HG02884 (cell line): ENCODE measurements around the gene IFRD2.
"Not testable (repeated sequence)": the region's sequence is repeated elsewhere in the genome, so short reads cannot be mapped to it uniquely, and the experiment has no call there.

Experiments
- ATAC-seq: cut with Tn5 transposase; IDR thresholded peaks from one replicate; pipeline ENCODE4 v1.9.1; 2021; ENCODE audit warnings: mild to moderate bottlenecking, moderate library complexity; ENCODE audit not compliant: unreplicated experiment

IFRD2 gene

DNA sequence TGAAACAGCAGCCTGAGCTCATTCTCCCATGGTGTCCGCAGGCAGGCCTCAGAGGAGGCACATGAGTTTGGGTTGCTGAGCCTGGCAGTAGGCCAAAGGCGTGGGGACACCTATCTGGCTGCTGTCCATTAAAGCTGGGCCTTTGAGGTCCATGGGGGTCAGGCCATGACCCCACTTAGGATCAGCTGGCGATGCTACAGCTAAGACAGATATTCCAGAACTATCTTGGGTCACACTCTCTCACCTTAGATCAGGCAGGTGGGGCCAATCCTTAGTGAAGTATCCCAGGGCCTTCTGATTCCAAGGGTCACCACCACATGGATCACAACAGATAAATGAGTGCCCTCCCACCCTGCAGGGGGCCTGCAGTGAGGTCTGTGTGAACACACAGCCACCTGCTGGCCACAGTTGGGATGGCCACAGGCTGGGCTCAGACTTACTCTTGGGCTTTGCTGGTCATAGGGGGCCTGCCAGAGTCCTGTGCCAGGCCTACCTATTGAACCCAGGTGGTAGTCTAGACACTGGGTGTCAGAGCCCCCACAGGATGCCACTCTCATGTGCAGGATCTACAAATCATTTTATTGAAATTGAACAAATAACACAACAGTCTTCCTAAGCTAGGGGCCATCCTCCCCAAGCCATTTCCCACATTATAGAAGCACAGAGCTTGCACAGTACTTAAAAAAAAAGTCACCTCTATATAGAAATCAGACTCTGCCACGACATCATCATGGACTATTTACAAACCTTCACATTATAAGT, 32.3 kb upstream of the IFRD2 start:
- ATAC-seq, result no peak

DNA sequence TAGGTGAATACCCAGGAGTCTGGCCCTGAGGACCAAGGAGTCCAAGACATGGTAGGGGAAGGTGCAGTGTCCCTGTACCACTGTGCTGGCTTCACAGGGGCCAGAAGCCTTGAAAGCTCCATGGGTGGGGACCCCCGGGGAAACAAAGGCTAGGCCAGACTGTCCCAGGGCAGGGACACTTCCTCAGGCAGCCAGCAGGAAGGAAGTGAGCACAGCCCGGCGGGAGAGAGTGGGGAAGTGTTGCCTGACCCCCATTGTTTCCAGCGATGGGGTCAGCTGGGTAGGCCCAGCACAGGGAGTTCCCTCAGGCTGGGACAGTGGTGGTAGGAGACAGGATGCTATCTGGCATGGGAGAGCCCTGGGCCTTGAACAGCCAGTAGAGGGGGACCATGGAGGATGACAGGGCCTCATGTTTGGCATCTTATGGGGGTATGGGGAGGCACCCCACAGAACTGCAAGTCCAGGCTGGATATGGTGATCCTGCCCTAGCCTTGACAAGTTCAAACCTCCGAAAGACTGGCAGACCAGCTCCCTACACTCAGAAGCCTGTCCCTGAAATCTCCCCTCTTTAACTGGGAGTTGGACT, 31.5 kb upstream of the IFRD2 start:
- no peak for ATAC-seq

DNA sequence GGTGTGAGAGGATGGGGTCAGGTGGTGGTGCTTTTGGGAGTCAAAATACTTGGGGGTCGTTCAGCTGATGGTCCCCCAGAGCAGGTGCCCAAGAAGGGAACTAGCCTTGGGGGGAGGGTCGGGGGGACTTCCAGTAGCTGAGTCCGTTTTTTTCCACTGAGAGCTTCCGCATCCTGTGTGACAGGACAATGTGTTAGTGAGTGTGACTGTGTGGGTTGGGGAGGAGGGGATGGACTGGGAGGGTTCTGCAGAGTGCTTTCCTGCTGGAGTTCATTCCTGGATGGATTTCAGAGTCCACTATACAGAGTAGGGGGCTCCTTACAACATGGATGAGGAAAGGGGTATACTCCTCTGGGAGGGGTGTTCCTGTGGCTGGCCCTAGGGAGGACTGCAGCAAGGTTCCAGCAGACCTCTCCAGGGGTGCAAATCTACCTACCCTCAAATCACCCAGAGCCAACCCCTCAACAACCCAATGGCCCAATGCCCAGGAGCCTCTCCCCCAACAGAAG, 30.9 kb upstream of the IFRD2 start:
- no peak for ATAC-seq

DNA sequence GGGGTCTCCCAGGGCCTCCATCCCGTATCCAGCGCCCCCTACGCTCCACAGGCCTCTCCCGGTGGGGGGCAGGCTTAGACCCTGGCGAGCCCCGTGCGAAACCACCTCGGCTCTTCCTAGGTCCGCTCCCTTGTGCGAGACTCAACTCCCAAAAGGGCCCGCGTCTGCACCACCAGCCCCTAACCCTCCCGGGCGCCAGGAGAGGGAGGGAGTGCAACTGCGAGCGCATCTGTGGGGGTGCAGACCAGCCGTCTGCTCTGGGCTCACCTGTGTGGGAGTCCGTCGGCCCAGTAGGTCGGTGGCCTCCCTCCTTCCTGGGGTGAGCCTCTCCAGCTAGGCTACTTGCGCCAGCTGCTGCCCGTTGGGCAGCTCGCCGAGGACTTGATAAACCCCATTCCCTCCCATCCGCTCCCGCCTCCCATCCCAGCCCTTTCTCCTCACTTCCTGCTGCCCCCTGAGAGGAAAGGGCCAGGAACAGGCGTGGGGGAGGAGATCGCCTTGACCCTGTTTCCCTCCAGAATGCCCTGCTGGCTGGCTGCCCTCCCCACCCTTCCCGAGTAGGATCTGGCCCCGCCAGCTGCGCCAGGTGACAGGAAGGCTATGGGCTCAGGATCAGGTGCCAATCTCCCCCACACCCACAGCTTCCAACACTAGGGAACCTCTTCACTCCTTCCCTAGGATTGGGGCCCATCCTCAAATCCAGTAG, 30.3 kb upstream of the IFRD2 start, which contains the start of gene HYAL2:
Gene HYAL2, minus strand, starts transcription at position 360 of the 706 bp plus-strand sequence. CDS start 2,256 bp downstream, outside the sequence.
- ATAC-seq, result no peak

DNA sequence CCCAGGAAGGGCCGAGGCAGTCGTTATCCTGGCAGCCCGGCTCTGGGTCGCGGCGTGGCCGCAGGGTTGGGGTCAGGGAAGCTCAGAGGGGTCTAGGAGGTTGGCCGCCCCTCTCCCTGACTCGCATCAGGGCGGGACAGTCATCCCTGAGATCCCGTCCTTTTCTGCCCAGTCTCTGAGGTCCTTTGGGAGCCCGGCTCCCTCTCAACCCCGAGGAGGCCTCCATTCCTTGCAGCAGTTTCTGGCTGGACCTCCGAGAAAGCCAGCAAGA, 29.8 kb upstream of the IFRD2 start:
- ATAC-seq, result no peak

DNA sequence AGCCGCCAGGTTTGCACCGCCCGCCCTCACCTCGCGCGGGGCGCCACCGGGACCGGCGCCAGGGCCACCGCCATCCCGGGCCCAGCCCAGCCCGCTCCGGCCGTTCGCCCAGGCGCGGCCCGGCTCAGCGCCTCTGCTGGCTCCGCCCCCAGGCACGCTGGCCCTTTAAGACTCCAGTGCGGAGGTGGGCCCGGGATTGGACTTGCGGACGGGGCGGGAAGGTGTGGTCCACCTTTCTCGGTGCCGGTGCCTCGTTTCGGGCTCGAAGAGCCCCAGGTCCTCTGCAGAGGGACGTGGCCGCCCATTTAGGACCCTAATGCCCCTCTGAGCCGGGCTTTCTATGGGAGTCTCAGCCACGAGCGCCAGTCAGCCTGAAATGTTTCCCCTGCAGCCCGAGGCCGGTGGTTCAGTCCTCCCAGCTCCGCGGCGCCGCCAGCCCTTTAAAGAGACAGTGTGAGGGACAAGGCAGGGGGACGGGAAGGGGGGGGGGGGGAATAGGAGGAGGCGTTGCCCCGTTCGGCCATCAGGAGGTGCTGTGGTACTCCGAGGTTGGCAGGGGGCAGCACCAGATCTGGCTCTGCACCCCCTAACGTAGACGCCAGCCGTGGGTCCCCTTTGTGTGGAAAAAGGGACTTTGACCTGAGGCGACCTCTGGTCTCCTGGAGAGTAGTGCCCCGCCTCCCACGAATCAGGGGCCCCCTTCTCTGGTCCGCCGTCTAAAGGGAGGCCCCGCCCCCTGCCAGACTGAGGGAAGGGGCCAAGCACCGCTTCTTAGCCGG, 29.3 kb upstream of the IFRD2 start:
- peak; percentile 76 for ATAC-seq

DNA sequence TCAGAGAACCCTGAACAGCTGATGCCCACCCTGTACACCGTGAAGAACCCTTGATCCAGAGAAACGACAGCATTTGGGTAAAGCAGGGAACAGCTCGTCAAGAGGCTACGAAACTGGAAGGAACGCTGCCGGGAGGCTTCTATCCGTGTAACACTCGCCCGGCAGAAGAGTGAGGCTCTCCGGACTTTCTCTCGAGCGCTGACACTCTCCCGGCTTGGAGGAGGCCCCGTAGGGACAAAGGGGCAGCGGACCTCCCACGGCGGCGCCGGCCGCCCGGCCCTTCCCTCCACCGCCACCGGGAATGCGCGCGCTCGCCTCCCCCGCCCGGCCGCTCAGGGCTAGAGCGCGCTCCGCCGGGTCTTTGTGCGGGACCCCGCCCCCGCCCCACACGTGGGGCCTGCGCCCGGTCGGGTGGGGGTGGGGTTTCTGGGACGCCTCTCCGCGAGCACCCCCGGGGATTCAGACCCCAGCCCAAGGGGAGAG, 28.7 kb upstream of the IFRD2 start:
- peak; percentile 39 for ATAC-seq

DNA sequence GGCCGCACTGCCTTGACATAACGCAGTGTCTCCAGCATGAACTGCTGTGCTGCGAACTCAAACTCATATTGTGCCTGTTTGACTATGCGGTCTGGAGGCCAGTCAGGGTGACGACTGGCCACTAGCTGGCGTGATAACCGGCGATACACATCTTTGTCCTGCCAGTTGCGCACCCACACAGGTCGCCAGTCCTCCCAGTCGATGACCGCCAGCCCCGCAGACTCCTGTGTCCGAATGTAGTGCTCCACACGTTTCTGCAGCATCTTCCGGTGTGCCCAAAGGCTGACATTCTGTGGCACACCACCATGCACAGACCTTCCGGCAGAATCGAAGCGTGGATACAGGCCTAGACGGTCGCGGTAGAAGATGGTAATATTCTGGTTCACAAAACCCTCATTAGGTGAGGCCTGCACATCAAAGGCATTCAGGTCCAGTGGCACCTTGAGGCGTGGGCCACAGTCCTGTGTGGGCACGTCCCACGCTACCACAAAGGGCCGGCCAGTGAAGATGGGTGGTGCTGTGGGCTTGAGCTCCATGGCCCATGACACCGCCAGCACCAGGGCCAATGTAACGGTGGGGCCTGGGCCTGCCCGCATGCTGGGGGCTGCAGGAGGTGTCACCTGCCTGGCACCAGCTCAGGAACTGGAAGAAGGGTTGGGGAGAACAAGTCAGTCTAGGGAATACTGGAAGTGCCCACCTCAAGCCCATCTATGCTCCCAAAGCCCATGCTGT, 27.8 kb upstream of the IFRD2 start:
- ATAC-seq, result no peak

DNA sequence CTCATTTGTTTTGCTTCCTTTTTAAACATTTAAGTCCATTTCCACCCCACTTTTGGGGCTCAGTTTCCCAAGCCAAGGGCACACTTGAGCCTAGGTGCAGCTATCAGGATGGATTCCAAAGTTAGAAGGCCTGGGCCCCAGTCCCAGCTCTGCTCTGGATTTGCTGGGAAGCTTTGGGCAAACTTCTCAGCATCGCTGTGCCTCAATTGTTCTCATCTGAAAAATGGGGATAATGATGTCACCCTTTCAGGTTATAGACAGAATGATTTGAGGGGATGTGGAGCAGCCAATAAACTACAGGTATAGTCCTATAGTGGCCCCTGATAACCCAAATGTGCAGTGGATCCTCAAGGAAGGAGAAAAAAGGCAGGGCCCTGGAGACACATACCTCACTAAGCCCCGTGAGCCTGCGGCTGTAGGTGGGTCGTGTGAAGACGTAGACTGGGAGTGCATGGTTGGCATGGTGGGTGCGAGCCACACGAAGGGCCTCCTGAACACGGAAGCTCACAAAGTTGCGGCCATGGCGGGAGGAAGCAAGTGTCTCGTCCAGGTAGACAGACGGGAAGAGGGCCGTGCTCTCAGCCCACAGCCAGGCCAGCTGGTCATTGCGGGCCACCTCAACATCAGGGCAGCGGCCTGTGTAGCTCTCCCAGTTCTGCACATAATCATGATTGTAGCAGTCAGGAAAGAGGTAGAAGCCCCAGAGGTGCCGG, 27.1 kb upstream of the IFRD2 start:
- no peak for ATAC-seq

DNA sequence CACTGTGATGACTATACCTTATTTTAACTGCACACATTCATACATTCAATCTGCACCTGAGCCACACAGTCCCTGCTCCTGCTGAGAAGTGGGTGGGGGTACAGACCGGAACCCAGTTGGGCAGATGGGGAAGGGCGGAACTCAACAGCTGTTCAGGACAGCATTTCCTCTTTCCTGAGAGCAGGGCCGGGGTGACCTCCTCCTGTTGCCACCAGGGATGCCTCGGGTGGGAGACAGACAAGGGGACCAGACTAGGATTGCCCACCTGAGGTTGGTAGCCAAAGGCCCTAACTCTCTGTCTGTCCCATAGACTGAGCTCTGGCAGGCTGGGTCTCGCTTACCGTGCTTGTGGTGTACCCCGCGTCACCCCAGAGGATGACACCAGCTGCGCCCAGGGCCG, 26.4 kb upstream of the IFRD2 start:
- ATAC-seq, result no peak

DNA sequence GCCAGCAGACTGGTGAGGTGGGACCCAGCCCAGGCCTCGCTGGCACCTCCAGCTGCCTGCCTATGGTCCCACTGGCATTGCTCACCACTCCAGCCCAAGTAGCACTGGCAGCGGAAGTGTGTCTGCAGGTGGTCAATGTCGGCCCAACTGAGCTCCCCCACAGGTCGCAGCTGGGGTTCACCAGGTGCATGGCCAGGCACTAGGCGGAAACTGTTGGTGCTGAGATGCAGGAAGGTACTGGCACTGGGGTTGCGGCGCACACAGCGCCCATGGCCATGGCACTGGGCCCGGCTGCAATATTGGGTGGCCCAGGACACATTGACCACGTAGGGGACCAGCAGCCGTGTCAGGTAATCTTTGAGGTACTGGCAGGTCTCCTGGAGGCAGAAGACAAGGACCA, 25.9 kb upstream of the IFRD2 start:
- ATAC-seq, result no peak

DNA sequence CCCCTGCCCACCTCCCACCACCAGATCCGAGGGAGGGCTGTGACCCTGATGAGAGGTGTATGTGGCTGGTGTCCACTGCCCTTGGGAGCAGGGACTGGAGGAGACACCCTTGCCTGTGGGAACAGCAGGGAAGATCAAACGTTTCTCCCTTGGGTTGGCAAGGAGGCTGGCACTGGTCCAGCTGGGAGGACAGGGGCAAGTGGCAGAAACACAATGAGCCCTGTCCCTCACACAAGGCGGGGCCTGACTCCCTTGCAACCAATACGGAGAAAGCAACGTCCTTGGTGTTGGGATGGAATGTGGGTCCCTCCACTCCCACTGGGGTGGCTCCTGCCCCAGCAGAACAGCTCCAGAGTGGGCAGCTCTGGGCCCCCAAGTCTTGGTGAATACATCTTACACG, 25.1 kb upstream of the IFRD2 start:
- ATAC-seq, result no peak

DNA sequence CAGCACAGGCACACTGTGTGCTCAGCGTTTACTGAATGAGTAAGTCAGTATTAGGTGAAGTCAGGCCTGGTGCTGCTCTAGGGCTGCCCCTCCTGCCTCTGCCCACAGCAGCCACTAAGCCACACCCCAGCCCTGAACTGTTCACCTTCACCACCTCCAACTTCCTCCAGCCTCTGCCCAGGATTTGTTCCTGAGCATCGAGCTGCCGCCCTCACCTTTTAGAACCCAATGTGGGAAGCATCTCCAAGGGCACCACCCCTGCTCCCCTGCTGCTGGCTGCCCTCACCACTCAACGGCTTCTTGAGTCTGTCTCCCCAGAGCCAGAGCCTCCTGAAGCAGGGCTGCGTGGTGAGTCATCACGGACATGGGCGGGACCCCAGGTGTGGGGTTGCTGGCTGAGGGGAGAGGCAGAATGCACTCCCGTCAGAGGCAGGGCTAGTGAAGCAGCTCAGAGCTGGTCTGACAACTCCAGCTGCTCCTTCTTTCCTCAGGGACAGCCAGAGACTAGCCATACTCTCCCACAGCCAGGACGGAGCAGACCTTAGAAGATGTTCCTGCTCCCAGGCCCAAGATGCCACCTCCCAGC, 24.5 kb upstream of the IFRD2 start:
- no peak for ATAC-seq

DNA sequence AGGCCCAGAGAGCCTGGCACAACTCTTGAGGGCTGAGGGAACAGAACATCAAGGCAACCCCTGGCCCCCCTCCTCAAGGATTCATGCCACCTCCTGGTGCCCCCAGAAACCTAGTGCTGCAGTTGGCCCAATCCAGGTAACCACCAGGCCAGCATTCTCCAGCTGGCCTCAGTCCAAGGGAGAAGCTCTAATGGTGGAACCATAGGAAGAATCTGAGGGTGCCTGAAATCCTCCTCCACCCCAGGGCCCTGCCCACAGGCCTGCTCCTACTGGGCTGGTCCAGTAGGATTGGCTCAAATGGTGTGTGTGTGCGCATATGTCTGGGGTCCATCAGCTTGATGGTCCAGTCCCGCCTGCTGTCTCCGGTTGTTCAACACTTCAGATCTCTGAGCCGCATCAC, 22.6 kb upstream of the IFRD2 start:
- no peak for ATAC-seq

DNA sequence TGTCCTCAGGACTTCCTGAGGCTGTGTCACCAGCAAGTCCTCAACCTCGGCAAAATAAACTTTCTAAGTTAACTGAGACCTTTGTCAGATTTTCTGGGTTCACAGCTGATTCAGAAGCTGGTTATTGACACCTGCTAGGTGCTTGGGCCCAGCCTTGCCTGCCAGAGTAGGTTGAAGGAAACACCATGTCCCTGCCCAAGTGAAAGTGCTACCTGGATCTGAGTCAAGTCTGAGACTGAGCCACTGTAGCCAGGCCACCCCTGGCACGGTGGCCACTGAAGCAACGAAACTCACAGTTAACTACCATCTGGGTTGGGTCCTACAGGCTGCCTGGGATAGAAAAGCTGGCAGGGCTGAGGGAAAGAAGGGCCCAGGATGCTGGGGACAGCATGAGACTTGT, 22.1 kb upstream of the IFRD2 start:
- no peak for ATAC-seq

DNA sequence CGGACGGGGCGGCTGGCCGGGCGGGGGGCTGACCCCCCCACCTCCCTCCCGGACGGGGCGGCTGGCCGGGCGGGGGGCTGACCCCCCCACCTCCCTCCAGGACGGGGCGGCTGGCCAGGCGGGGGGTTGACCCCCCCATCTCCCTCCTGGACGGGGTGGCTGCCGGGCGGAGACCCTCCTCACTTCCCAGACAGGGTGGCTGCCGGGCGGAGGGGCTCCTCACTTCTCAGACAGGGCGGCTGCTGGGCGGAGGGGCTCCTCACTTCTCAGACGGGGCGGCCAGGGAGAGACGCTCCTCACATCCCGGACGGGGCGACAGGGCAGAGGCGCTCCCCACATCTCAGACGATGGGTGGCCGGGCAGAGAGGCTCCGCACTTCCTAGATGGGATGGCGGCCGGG, 19.8 kb upstream of the IFRD2 start:
- ATAC-seq, result not testable (repeated sequence)

DNA sequence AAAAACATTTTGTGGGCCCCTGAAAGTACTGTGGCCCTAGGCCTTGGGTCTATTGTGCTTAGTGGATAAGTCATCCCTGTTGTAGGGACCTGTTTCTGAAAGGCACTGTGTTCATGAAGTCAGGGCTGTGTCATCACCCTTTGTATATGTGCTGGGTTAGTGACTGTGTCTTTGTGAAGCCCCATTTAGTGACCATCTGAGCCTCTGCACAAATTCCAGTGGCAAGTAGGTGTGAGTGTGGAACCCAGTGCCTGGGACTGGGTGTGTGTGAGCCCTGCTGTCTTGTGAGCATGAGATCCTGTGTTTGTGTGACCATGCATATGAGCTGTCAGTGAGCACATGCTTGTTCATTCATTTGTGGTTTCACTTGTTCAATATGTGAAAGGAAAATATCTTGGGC, 12.4 kb upstream of the IFRD2 start:
- ATAC-seq, result no peak

DNA sequence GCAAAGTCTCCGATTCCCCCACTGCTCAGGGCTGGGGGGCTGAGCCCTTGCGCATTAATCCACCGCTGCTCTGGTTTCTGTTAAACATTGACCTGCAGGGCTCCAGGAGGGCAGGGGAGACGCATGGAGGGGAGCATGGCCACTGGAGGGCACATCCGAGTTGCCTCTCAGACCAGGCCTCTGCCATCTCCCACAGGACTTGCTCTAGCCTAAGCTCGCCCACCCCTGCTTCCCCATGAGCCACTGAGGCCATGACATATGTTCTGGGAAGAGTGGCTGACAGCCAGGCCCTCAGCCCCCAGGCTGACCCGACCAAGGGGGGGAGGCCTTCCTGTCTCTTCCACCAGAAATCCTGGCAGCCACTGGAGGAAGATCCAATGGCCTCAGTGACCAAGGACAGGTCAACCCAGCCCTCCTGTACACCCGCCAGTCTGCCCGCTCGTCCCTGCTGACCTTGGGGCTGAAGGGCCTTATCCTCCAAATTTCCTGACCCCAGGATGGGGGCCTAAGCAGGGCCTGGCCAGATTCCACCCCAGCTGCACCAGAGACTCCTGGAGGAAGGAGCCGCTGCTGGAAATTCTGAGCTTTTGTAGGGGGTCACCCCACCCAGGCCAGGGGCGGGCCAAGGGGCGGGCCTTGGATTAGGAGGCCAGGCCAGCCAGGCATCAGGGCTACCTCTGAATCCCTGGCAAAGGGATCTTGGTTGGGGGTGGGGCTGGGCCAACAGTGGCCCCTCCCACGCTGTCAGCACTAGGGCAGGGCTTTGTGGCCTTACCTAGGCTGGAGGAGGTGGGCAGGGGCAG, 11.0 kb upstream of the IFRD2 start, which contains the start of gene HYAL1:
Gene HYAL1, minus strand, starts transcription at position 562 of the 803 bp plus-strand sequence. CDS start 618 bp downstream, outside the sequence.
- no peak for ATAC-seq
